HUDEP-2 (cell line): Measurements from ENCODE around the gene LMO7.

Experiments
- DNase-seq, 76 experiments: peaks; one replicate each; lab custom pipeline; 2025; ENCODE audit not compliant: unreplicated experiment in 76 of 76; lab: John Stamatoyannopoulos, UW

LMO7 gene

DNA sequence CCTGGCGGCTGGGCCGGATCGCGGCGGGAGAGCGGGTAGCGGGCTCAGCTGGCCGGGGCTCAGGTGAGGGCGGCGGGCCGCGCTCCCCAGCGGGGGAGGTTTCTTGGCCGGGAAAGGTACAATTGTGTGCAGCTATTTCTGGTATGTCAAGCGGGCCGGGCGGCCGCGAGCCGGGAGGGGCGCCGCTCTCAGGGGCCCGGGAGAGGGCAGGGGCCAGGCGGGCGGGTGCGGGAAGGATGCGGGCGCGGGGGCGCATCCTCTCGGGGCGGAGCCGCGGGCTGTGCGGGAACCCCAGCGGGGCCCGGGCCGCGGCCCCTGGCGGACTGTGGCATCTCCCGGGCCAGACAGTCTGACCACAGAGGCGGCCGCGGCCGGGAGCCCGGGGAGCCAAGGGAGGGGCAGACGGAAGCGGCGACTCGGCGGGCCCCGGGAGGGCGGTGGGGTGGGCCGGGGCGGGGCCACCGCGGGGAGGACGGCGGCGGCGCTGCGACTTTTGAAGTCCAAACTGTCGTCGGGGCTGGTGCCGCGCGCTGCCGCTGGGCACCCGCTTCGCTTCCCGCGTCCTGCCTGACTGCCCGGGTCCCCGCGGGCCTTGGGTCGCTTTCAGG, at the start of gene LMO7:
LMO7 (plus strand) TSS at position 503 of the 608 bp plus-strand sequence. CDS start 328 bp downstream, outside the sequence.
- peak in 28 of 76 experiments; percentile 3 to 38 (median 15) for DNase-seq

DNA sequence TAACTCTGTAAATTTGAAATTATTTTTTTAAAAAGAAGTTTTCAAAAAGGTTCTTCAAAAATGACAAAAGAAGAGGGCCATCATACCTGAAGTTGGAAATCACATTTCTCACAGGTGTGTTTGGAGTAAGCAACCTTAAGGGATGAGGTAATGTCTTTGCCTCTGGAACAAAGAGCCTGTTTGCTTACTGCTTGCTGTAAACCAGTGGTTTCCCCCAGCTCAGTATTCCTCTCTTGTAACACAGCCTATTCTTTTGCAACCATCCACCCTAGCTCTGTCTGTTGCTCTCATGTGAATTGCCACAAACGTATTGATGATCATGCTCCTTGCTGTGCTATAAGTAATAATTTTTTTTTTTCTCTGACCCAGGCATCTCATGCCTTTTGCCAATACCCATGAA, 48.5 kb upstream of the LMO7 start:
- no peak for DNase-seq

DNA sequence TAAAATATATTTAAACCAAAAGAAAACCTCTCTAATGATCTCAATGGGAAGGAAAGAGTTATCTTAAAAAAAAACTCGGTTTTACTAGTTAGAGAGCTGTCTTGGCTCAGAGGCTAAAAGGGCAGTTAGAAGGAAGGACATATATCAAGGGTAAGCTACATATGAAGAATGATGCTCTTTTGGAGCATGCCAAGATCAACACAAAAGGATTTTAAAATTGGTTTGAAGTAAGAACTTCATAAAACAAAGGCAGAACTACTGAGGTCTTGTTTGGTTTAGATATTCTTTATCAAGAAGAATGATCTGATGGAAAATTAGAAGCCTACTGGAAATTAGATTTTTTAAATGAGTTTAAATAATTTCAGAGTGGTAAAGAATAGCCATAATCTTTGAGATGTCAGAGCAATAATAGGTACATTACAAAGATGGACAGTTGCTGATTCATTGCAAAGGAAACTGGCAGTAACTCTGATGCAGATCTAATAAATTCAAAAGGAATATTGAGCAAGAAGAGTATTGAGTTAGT, 39.4 kb upstream of the LMO7 start:
- DNase-seq, result no peak

DNA sequence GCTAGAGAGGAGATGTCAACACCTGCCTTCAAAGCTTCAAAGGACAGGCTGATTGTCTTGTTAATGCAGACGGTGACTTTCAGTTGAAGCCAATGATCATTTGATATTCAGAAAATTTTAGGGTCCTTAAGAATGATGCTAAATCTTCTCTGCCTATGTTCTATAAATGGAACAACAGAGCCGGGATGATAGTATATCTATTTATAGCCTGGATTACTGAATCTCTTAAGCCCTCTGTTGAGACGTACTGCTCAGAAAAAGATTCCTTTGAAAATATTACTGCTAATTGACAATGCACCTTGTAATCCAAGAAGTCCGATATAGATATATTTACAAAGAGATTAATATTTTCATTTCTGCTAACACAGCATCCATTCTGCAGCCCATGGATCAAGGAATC, 35.8 kb upstream of the LMO7 start:
- DNase-seq, result no peak

DNA sequence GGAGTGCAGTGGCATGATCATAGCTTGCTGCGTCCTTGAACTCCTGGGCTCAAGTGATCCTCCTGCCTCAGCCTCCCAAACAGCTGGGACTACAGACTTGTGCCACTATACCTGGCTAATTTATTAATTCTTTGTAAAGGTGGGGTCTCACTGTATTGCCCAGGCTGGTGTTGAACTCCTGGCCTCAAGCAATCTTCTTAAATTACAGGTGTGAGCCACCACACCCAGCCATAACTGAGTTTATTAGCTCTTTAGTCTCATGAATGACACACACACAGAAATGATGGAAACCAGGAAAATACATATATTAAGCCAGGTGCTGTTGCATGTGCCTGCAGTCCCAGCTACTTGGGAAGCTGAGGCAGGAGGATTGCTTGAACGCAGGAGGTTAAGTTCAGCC, 33.1 kb upstream of the LMO7 start:
- DNase-seq, result no peak

DNA sequence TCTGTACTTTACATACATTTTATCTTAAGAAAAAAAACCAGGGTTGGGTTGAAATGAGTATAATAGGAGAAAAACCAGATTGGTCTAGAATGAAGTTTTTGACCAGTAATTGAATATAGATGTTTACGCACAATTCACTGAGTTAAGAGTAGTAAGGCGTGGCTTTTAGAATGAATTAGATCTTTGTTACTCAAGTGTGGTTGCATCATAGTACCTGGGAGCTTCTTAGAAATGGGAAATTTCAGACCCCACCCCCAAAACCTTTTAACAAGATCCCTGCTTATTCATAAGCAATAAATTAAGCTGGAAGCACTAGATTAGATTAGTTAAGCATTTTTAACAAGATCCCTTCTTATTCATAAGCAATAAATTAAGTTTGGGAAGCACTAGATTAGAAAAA, 28.7 kb upstream of the LMO7 start:
- DNase-seq, result no peak

DNA sequence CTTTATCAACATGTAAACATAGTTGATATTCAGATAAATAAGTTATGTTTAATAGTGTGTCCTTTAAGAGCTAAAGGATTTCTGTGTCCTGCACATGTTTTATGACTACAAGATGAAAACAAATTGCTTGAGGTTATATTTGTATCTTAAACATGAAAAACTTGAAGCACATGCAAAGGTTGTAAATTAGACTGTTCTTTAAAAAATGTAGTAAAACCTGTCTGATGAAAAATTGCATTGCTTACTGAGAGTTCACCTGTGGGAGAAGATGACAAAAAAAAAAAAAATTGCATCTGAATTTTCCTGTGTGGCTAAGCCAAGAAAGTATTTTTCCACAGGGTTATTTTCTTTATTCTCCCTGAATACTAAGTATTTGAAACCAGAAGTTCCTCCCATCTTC, 25.7 kb upstream of the LMO7 start:
- no peak for DNase-seq

DNA sequence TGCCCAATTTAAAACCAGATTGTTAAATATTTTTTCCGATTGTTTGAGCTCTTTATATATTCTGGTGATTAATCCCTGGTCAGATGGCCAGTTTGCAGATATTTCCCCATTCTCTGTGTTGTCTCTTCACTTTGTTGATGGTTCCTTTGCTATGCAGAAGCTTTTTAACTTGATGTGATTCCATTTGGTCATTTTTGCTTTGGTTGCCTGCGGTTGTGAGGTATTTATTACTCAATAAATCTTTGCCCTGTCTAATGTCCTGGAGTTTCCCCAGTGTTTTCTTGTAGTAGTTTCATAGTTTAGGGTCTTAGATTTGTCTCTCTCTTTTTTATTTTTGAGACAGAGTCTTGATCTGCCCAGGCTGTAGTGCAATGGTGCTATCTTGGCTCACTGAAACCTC, 23.8 kb upstream of the LMO7 start:
- no peak for DNase-seq

DNA sequence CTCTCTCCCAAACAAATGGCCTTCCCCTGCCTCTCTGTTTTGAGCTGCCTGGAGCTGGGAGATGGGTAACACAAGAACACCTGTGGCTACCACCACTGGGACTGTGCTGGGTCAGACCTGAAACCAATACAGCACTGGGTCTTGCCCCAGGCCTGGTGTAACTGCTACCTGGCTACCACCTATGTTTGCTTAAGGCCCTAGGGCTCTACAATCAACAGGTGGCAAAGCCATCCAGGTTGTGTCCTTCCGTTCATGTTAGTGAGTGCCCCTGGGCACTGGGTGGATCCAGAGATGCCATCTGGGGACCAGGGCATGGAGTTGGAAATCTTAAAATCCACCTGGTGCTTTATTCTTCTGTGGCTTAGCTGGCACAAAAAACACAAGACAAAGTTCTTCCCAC, 18.9 kb upstream of the LMO7 start:
- DNase-seq, result no peak

DNA sequence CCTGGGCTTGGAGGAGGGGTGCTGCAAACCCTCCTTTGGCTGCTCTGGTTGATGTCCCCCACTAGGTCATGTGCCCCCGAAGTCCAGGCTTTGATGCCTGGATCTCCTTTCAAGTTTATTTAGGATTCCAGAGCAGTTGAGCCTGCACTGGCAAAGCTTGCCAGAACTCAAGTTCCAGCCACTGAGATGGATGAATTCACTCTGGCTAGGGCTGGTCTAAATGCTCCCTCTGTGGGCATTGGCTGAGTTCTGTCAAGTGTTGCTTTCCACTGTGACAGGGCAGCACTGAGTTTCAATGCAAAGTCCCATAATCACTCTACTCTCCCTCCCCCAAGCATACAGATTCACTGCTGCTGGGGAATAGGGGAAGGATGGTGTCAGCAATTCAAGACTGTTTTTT, 17.8 kb upstream of the LMO7 start:
- no peak for DNase-seq

DNA sequence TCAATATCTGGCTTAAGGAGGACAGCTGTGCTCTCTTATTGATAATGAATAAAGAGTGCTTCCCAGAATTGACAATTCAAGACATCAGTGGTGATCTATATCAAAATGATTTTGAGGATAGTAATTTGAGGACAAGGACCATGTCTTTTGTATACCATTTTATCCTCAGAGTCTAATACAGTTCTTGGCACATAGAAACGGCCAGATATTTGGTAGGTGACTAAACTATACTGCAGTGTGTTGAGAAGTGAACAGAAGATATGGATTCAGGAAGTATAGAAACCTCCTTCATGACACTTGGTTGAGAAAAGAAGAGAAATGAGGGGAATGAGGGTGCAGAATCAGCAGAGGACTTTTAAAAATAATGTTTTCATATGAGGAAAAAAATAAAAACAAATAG, 16.1 kb upstream of the LMO7 start:
- no peak for DNase-seq

DNA sequence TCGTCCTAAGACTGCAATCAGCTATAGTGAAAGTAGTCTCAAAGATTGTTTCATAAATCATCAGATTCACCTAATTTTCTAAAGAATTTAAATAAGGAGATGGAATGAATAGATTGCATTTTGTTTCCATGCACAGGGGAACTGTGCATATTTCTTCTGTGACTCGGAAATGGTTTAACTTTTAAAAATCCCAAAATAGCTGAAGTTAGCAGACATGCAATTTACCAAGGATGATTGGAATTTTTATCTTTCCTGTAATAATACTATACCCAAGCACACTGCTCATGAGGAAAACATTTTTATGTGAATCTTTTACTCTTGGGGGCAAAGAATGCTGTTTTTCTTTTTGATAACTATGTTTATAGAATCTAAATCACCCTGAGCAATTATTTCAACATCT, 15.0 kb upstream of the LMO7 start:
- no peak for DNase-seq

DNA sequence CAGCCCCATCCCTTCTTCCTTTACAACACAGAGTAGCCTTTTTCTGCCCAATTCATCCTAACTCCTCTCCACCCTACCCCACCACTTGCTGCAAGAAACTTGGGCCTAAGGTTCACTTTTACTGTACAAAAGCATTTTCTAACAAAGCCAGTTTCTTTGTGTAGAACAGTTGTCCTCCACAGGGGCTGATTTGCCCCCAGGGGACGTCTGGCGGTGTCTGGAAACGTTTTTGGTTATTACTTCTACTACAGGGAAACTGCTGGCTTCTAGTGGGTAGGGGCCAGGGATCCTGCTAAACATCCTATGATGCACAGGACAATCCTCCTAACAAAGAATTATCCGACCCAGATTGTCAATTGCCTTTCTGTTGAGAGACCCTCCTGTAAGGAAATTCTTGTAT, 7.3 kb upstream of the LMO7 start:
- no peak for DNase-seq

DNA sequence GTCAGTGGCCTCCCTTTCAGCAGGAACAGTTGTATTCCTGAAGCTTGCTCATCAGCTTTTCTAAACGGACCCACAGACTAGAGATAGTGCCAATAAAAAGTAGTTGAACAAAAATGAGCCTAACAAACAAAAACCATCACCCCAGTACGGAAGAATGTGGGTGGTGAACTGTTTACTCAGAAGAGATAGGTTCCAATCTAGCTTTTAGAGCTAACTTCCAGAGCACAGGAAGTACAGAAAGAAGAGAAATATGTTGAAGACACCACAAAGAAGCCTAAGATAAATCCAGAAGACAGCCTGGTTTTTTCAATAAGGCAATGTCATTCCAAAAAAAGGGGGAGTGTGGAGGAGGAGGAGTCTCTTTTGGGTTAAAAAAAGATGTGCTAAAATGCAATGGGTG, 2.8 kb upstream of the LMO7 start:
- no peak for DNase-seq

DNA sequence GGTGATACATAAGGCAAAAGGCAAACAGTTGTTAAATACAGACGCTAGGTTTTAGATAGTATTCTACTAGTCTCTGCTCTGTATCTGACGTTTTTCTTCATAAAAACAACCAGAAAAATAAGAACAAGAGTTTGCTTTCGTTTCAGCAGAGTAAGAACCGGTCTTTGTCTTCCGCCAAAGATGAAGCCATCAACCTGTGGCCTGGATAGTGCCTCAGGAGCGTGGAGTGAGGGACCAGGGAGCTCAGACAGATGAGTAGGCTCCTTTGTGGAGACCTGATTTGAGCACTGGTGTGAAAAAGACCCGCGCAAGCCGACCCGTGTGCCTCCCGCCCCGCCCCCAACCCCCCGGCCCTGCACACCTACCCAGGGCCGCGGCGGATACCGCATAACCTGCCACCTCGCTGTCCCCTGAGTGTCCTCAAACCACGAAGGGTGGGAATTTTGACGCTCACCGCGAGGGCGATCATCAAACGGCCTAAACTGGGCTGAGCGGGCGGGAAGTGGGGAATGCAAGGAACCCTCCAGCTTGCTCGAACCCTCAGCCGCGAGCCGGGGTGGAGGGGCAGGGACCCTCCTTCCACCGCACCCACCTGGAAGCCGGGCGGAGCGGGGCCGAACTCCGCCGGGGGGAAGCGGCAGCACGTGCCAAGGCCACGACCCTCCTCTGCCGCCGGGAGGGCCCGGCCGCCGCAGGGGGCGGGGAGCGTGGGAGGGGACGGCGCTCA, 866 bp upstream of the LMO7 start:
- DNase-seq, result no peak

DNA sequence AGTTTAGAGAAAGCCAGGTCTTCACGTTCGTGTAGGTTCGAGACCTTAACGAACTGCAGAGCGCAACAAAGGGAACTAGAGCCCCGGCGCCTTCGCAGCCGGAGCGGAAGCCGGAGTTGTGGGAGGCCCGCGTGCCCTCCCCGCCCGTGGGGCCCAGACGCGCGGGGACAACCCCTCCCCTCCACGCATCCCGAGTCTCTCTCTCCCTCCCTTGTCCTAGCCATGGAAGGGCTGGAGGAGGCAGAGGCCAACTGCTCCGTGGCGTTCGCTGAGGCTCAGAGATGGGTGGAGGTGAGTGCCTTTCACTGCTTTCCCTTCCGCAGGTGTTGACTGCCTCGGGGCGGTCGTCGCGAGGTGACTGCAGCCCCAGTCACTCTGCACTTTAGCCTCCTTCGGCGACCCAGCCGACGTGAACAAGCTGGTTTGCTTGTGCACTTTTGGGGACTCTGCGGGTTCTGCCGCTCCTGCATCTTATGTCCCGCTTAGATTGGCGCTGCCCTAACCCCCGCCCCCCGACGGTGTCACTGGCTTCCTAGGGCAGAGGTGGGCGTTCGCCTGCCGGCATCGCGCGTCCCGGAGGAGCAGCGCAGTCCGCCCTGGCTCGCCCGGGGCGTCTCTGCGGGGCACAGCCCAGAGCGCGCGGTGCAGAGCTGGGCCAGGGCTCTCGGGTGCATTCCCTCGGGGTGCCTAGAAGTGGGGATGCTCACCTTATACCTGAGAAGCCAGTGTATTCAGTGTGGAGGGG, 478 bp downstream of the LMO7 start:
- DNase-seq, result peak in 6 of 76 experiments; percentile 2 to 28 (median 10)

DNA sequence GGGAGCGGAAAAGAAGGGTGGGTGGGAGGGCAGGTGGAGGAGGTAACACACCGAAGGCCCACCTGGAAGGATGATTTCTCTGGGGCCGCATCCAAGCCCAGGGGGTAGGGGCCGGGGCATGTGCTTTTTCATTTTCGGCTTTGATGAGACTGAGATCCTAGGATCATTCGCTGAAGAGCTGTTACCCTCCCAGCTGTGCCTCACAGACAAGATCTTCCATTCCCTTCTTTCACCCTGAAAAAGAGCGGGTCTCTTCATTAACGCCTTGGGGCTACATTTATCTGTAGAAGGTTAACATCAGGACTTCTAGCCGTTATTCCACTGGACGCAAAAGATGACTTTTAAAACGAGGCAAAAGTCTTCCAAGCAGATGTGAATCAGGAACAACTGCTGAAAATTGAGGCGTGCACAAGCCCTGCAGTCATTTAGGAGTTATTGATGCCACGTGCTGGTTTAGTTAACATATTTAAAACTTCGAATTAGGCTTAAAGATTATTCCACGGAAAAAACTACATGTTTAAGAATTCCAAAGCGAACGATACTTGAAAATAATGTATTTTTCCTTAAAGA, 1.1 kb downstream of the LMO7 start:
- no peak for DNase-seq

DNA sequence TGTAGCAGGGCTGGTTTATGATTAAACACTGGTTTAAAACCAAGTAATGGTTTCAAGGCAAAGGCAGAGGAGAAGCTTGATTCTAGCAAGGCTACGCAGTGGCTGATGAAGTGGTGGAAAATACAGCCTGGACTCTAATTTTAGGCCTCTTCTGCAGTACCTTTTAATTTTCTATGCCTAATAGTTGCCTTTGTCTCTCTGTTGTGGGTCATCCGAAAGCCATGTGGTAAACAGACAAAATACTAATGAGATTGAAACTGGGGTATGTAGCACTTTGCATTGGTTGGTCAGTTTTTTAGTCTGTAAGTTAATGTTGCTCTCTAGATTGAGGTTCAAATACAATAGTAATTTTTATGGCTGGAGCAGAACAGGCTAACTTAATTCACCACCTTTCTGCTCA, 3.3 kb downstream of the LMO7 start:
- DNase-seq, result no peak

DNA sequence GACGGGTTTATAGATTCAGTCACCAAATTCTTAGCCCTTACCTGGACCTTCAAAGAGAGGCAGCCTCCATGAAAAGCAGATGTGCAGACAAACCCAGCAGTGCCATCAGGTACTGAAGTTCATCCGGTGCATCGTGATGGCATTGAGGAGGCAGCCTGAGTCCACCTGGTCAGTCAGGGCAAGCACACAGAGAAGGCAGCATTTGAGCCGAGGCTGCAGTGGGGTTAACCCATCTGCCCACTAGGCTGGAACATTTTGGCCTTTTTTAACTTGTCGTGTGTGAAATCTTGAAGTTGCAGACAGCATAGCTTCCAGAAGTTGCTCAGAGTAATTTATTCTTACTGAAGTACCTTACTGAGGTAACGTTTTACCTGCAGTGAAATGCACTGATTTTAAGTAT, 4.9 kb downstream of the LMO7 start:
- no peak for DNase-seq

DNA sequence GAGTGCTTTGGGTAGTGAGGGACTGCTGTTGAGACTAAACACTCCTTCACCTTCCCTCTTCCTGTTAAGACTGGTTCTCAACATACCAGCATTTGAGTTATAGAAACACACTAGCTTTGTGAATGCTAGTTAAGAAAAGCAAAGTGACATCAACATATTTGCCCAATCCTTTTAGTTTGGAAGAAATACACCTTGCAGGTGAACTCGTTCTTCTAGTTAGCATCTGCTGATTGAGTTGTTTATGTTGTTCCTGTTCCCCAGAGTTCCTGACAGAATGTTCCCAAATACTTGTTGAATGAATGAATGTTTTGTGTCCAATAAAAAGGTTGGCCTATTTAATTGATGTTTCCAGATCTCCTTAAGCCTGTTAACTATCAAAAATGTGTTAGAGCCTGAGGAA, 7.1 kb downstream of the LMO7 start:
- no peak for DNase-seq

DNA sequence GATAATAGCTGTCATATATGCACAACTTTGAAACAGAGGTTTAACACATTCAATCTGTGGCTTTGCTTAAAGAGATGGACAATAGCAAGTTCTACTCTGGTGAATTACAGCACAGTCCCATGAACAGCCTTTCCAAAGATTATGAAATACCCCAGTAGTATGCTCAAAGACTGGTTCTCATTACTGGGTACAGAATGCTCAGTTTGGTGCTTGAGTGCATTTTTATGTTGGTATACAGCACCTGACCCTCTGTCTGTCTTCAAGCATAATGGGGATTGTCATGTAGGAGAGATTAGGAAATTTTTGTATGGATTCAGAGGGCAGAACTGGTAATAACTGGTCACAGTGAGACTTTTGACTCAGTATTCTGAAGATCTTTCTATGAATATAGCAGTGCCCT, 7.6 kb downstream of the LMO7 start:
- DNase-seq, result no peak
